C4-2B (cell line): ENCODE data around the gene CDIPT.

Experiments used
- CTCF ChIP-seq: fragments of 450-650 bp; conservative IDR thresholded peaks from 2 replicates; pipeline ENCODE4 v1.5.1; 2017; ENCODE audit warnings: mild to moderate bottlenecking
- ZFX ChIP-seq: fragments of 450-650 bp; IDR thresholded peaks from 2 replicates; pipeline ENCODE4 v1.6.1; 2017

GRCh38 chr16:29903590-29903989 lies 40.6 kb upstream of the CDIPT start:
- no peak for TF ChIP-seq CTCF
- no peak for TF ChIP-seq ZFX
